Ovary (tissue), 3 donors: Measurements from ENCODE around the gene INSR.

Source experiments
- CTCF ChIP-seq, 3 donors: fragments of 450-650 bp in 2 of 3; fragments of 200-600 bp in 1 of 3; IDR thresholded peaks; one replicate each; pipeline versions ENCODE4 v1.5.1 to v1.8.0; 2016 to 2022; ENCODE audit warnings: antibody characterized with exemption in 3 of 3, mild to moderate bottlenecking in 1 of 3
- EP300 ChIP-seq: sonication (generic); formaldehyde crosslinking; IDR thresholded peaks from one replicate; pipeline ENCODE4 v1.6.1; 2017; ENCODE audit warnings: antibody characterized with exemption
- POLR2A ChIP-seq: fragments of 450-650 bp; IDR thresholded peaks from one replicate; pipeline ENCODE4 v1.6.1; 2017; ENCODE audit warnings: antibody characterized with exemption, mild to moderate bottlenecking, moderate library complexity
- donor health status: DM: no; HTN: no; CAD: no.

GRCh38 chr19:7266832-7267231, 27.4 kb downstream of the INSR start:
- no peak for TF ChIP-seq CTCF (IDR thresholded peaks at IDR 0.05)
- TF ChIP-seq EP300 = no peak
- TF ChIP-seq POLR2A = no peak
